GM13977 (cell line): Measurements from ENCODE around the gene SELENOM.

Experiments used
- DNase-seq: peaks from one replicate; pipeline ENCODE4 v3.0.0; 2012; ENCODE audit warnings: low spot score
- in situ Hi-C: fragments of 300-500 bp; cut with MboI; formaldehyde crosslinking; loops from one replicate; pipeline ENCODE4 v1.12.0; 2022; ENCODE audit warnings: low sequenced_read_pairs, low pct_unique_long_range_greater_than_20kb, mixed read lengths, inconsistent platforms; ENCODE audit not compliant: unreplicated experiment
- TF ChIP-seq, protein P1 (sequence below): IDR thresholded peaks from 2 replicates; pipeline ENCODE4 v1.5.1; 2012; ENCODE audit warnings: mild to moderate bottlenecking, control low read depth; ENCODE audit not compliant: insufficient read depth; ENCODE audit errors: extremely low read depth, missing control alignments

SELENOM gene

DNA sequence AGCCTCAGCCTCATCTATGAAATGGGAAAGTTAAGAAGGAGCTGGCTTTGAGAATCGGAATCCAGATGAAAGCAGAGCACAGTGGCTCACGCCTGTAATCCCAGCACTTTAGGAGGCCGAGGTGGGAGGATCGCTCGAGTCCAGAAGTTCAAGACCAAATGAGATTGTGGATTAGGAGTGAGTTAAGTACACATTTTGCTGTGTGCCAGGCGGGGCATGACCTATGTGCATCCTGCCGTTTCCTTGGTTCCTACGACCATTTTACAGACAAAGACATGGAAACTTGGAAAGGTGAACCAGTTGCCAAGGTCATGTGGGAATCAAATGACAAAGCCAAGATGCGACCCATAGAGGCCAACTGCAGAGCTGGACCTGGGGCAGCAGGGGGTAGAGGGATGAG is 28.8 kb upstream of the SELENOM start:
- no peak for DNase-seq
- in situ Hi-C loops = no loop called here
- TF ChIP-seq, protein P1, sequence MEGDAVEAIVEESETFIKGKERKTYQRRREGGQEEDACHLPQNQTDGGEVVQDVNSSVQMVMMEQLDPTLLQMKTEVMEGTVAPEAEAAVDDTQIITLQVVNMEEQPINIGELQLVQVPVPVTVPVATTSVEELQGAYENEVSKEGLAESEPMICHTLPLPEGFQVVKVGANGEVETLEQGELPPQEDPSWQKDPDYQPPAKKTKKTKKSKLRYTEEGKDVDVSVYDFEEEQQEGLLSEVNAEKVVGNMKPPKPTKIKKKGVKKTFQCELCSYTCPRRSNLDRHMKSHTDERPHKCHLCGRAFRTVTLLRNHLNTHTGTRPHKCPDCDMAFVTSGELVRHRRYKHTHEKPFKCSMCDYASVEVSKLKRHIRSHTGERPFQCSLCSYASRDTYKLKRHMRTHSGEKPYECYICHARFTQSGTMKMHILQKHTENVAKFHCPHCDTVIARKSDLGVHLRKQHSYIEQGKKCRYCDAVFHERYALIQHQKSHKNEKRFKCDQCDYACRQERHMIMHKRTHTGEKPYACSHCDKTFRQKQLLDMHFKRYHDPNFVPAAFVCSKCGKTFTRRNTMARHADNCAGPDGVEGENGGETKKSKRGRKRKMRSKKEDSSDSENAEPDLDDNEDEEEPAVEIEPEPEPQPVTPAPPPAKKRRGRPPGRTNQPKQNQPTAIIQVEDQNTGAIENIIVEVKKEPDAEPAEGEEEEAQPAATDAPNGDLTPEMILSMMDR = no peak

DNA sequence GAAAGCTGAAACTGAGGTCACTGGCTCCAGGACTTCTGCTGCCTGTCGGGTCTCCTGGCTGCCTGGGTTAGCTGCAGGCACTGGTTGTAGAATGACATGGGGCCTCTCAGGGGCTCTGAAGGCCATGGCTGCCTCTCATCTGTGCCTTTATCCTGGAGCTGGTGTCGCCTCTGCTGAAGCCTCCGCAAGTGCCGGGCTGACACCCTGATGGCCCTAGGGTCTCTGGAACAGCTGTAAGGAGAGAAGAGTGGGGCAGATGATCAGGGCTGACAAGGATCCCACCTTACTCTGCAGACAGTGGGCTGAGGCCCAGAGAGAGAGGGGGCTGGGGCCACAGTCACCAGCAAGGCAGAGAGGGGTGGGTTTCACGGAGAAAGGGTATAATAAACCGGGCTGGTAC is 28.3 kb upstream of the SELENOM start:
- in situ Hi-C loops = no loop called here
- DNase-seq = no peak
- TF ChIP-seq, protein P1 = no peak

DNA sequence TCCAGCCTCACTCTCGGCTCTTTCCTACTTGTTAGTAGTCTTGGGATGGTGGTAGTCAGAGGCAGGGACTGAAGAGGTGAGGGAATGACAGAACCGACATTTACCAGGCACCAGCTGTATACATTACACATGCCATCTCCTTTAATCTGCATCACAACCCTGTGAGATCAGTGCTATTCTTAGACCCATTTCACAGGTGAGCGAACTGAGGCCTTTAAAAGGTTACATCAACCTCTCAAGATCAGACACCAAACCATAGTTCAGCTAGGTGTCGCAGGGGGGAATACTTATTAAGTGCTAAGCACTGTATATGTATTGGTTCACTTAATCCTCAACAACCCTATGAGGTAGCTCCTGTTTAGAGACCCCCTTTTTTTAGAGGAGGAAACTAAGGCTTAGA is 27.3 kb upstream of the SELENOM start:
- TF ChIP-seq, protein P1 = no peak
- in situ Hi-C loops = no loop called here
- peak; percentile 33 for DNase-seq

DNA sequence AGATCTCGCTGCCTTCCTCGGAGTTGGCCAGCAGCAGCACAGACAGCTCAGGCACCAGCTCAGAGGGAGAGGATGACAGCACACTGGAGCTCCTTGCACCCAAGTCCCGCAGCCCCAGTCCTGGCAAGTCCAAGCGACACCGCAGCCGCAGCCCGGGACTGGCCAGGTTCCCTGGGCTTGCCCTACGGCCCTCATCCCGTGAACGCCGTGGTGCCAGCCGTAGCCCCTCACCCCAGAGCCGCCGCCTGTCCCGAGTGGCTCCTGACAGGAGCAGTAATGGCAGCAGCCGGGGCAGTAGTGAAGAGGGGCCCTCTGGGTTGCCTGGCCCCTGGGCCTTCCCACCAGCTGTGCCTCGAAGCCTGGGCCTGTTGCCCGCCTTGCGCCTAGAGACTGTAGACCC is 26.5 kb upstream of the SELENOM start:
- TF ChIP-seq, protein P1 = no peak
- in situ Hi-C loops = no loop called here
- DNase-seq = peak; percentile 18

DNA sequence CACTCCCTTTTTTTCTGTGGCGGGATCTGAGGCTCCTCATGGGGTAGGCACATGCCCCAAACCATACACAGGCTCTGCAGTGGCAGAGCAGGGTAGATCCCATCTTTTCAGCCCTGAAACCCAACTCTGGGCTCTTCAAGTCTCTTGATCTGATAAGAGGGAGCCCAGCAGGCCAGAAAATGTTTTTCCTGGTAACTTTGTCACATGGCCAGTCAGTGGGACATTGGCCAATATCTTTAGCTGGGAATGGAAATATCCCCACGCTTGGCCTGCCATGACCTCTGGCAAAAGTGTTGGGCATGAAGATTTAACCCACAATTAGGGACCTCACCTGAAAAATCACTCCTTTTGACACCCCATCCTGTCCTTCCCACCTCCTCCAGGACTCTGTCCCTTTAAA is 23.5 kb upstream of the SELENOM start:
- TF ChIP-seq, protein P1 = no peak
- no peak for DNase-seq
- in situ Hi-C loops = no loop called here

DNA sequence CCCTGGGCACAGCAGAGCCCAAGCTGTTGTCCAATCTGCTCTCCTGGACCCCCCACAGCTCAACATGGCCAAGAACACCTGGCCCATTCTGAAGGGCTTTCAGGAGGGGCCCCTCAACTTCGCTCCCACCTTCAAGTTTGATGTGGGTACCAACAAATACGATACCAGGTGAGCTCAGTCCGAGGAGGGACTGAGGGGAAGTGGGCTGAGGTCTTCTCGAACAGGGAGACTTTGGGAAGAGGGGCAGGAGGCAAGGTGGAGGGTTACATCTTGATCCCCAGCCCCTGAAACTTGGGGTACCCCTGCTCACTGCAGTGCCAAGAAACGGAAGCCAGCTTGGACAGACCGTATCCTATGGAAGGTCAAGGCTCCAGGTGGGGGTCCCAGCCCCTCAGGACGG is 20.8 kb upstream of the SELENOM start:
- TF ChIP-seq, protein P1 = no peak
- in situ Hi-C loops = no loop called here
- DNase-seq = no peak
